Measurements from ENCODE around the gene SLC24A5.

The SLC24A5 gene

DNA sequence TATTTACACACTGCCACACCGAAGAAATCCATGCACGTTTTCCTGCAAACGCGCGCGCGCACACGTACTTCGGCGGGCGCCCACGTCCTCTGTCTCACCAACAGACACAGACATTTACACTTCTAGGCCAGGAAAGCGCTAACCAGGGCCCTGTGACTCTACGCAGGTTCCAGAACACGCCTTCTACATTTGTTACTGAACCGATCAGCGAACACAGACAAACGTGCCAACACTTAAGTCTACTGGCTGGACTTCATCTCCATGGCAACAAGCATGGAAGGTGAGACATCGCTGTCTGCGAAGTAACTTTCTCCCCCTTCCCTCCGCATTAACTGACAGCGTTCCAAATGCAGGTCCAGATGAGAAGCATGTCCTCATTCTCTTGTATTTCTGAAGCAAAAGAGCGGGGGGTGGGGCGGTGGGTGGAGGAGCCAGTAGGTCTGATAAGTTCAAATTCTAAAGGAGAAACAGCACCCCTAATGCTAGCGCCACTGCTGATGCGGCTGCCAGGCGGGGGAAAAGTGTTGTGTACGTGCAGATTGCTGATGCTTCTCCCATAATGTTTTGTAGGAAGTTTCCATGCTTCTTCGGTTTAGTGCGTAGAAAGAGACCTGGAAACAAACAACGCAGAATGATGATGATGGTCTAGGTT is 70.9 kb downstream of the SLC24A5 start, which contains the start of gene CTXN2:
Gene CTXN2, plus strand, starts transcription at position 92 of the 652 bp plus-strand sequence. CDS start 9,636 bp downstream, outside the sequence.
- no peak for FAIRE-seq
